HG03025 (cell line): ENCODE measurements around the gene PRKG1.
"Not testable (repeated sequence)": the region's sequence is repeated elsewhere in the genome, so short reads cannot be mapped to it uniquely, and the experiment has no call there.

Source experiments
- ATAC-seq: cut with Tn5 transposase; IDR thresholded peaks from one replicate; pipeline ENCODE4 v1.9.1; 2021; ENCODE audit warnings: mild to moderate bottlenecking, moderate library complexity; ENCODE audit not compliant: unreplicated experiment, low FRiP score

PRKG1 gene

DNA sequence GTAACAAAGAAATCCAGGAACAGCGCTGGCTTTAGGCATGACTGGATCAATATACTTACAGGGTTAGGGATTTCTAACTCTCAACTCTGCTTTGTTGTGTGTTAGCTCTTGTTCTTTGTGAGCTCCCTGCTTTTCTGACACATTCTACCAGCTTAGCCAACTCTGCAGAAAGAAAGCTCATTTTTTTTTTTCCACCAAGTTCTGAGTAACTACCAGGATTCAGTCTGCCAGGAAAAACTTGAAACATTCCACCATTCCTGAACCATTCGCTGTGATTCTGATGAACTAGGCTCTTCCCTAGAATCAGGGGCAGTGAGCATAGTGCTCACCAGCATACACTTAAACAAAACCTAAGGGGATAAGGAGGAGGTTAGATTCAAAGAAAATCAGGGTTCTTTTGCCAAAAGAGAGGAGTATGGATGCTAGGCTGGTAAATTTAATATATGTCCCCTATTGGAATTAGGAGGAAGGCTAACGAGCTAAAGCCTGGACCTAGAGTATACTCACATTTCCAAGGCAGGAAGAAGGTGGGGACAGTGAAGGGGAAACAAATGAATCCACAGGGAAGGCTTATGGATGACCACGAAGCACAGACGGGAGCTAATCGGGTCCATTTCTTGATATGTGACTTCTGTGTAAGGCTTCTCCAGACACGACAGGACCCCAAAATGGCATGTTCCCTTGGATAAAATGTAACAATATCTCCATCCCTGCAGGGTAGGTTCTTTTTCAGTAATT lies 183.4 kb downstream of the PRKG1 start:
- no peak for ATAC-seq

DNA sequence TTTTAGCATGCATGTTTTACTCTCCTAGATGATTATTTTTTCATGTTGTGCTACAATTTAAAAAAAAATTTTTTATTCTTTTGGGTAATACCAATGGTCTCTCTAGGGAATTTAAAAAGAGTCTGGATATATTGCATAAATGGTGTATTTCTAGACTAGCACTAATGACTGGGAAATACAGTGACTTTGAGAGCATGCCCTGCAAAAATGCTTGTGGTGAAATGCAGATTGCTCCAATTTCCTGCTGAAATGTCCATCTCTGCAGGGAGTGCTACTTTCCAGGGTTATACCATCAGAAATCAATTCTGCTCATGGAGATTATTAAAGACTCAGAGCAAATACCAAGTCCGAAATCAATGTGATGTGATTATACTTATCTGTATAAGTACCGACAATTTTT lies 186.1 kb downstream of the PRKG1 start:
- no peak for ATAC-seq

DNA sequence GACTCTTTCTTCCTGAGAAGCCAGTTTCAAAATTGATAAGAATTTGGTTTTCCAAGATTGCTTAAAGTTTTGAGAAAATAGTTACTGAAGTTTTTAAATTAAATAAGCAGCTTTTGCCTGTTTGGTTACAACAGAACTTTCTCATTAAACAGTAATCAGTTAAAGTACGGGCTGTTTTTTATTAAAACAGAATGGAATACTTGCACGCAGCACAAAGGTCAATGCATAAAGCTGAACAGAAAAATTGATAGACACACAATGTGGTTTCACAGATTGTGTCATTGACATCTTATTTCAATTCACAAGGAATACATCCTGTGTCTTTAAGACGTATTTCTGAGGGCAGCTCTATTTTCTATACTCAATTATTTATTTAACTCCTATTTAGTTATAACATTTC lies 192.2 kb downstream of the PRKG1 start:
- ATAC-seq: no peak

DNA sequence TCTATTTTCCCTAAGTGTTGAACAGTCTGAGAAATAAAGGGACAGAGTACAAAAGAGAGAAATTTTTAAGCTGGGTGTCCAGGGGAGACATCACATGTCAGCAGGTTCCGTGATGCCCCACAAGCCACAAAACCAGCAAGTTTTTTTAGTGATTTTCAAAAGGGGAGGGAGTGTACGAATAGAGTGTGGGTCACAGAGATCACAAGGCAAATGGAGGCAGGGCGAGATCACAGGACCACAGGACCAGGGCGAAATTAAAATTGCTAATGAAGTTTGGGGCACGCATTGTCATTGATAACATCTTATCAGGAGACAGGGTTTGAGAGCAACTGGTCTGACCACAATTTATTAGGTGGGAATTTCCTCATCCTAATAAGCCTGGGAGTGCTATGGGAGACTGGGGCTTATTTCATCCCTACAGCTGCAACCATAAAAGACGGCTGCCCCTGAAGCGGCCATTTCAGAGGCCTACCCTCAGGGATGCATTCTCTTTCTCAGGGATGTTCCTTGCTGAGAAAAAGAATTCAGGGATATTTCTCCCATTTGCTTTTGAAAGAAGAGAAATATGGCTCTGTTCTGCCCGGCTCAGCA lies 193.8 kb downstream of the PRKG1 start:
- ATAC-seq: not testable (repeated sequence)

DNA sequence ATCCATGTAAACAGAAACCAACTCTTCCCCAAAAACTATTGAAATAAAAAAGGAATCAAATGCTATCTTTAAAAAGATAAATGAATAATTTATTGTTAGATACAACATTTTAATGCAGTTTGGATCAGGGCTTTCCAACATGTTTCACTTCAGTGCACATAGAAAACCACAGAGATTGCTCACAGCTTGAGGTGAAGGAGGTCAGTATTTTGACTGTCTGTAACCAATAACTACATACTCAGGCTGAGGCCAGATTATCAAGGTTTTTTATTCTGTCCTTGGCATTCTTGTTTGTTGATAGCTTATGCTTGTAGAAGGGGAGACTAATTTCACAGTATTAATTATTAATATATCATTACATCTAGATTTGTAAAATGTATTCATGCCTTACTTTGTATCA lies 195.5 kb downstream of the PRKG1 start:
- no peak for ATAC-seq

DNA sequence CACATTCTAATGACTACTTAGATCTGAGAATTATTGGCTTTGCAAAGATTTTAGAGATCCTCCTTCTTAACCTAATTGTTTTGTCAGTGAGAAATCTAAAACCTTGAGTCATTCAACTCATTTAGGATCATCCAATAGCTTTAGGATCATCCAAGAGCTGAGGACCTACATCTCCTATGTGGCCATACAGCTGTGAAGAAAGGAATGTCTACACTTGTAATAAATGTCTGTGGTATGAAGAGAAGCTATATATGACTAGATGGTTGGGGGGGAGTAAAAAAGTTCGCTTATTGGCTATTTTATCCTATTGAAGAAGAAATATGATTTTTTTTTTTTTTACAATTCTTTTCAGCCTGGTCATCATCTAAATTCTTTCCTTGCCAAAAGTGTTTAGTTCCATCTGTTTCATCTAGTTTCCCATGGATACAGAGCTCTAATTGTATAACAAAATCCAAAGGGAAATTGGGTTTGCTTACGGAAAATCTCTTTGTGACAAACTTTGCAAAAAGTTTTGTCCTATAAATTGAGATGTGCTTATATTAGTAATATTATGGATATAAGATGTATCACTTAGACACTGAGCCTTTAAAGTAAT lies 196.7 kb downstream of the PRKG1 start:
- ATAC-seq: no peak

DNA sequence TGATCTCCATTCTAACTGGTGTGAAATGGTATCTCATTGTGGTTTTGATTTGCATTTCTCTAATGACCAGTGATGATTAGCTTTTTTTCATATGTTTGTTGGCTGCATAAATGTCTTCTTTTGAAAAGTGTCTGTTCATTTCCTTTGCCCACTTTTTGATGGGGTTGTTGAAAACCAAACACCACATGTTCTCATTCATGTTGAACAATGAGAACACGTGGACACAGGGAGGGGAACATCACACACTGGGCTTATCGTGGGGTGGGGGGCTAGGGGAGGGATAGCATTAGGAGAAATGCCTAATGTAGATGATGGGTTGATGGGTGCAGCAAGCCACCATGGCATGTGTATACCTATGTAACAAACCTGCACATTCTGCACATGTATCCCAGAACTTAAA lies 197.8 kb downstream of the PRKG1 start:
- ATAC-seq: not testable (repeated sequence)

DNA sequence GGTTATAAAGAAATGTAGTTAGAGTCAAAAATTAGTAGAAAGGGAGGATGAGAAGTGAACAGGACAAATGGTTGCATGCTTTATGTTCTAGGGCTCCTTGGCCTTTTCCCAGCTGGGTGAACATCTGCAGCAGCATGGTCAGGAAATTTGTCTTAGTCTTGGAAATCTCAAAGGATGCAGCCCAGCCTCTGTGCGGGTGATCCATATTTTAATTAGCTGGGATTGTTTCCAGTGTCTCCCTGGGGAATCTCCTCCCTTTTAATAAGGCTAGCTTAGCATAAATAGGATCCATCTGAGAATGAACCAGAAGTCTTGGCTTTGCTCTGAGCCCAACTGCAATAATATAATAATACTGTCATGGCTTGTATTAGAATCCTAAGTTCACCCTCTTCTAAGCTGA lies 198.3 kb downstream of the PRKG1 start:
- ATAC-seq: no peak

DNA sequence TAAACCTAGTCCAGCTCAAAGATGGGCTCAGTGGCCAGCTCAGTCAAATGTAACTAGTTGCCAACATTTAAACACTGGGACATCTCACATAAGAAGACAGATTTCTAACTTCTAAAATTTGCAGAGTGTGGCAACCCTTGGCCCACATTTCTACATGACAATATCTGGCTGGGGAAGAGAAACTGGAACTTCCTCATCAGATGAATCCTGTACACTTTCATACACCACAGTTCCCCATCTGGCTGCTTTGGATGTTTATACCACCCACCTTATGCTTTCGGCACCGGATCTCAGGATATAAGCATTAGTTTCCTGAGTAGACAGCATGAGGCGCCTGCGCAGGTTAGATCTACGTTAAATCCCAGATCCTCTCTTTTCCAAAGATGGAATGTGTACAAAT lies 199.3 kb downstream of the PRKG1 start:
- no peak for ATAC-seq

DNA sequence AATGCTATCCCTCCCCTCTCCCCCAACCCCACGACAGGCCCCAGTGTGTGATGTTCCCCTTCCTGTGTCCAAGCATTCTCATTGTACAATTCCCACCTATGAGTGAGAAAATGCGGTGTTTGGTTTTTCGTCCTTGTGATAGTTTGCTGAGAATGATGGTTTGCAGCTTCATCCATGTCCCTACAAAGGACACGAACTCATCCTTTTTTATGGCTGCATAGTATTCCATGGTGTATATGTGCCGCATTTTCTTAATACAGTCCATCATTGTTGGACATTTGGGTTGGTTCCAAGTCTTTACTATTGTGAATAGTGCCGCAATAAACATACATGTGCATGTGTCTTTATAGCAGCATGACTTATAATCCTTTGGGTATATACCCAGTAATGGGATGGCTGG lies 201.8 kb downstream of the PRKG1 start:
- not testable (repeated sequence) for ATAC-seq

DNA sequence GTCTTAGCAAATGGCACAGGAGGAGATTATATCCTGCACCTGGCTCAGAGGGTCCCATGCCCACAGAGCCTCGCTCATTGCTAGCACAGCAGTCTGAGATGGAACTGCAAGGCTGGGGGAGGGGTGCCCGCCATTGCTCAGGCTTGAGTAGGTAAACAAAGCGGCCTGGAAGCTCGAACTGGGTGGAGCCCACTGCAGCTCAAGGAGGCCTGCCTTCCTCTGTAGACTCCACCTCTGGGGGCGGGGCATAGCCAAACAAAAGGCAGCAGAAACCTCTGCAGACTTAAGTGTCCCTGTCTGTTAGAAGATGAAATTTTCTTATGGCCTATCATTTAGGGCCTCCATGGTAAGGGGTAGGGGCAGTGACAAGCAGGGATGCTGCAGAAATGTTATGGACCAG lies 207.1 kb downstream of the PRKG1 start:
- ATAC-seq: not testable (repeated sequence)

DNA sequence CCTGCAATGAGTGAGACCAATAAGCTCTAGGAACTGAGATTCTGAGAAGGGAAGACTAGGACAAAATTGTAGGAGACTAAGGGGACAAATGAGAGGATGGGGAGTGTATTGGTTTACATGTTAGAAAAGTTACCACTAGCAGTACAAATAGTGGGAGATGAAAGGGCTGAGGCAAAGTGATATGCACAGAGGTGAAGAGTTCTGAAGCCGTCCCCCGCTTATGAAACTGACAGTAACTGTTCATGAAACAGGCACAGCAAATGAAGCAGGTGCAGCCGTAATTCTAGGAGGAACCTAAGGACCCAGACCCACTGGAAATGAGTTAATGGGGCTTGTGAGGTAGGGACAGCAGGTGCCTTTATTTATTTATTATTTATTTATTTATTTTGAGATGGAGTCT lies 211.3 kb downstream of the PRKG1 start:
- no peak for ATAC-seq

DNA sequence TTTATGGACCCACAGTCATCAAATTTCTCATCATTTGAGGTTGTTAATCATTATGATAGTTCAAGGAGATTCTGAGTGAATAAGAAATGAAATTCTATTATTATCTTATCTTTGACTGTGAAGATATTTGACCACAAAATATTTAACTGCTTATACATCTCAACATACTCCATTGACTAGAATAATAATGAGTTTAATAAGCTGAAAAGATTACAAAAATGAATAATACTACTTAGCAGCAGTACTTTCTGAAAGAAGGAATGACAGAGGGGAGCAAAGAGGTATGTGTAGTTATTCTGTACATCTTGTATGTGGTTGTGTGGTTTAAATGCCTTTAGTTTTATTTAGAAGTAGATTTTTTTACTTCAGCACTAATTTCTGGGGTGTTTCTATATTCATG lies 214.2 kb downstream of the PRKG1 start:
- no peak for ATAC-seq

DNA sequence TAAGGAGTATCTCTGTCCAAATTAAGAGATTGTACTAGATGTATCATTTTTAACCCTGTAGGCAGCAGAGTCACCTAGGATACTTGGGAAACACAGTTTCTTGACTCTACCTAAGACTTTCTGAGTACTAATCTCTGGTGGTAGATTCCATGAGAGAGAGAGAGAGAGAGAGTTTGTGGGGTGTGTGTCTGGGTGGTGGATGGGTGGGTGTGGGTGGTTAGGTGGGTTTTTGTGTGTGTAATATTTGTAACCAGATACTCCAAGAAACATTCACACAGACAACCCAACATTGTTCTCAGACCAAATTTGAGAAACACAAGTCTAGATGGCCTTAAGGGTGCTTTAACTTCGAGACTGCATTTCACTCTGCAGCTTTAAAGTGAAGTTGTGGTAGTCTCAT lies 215.2 kb downstream of the PRKG1 start:
- no peak for ATAC-seq

DNA sequence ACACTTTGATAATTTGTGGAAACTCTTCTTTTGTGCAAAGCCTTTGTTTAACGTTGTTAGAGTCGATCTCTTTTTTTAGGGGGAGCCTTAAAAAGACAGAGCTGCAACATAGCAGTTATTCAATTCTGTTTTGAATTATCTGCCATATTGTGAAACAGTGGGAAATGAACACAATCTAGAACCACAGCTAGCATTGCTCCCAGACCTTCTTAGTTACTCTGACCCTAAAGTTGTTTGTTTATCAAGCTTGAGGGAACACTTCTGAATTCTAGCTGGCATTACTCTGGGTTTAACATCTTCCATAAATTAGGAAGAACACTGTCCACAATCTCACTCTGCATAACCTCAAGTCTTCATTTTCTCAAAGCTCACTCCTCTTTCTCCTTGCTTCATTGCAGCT lies 217.7 kb downstream of the PRKG1 start:
- ATAC-seq: no peak

DNA sequence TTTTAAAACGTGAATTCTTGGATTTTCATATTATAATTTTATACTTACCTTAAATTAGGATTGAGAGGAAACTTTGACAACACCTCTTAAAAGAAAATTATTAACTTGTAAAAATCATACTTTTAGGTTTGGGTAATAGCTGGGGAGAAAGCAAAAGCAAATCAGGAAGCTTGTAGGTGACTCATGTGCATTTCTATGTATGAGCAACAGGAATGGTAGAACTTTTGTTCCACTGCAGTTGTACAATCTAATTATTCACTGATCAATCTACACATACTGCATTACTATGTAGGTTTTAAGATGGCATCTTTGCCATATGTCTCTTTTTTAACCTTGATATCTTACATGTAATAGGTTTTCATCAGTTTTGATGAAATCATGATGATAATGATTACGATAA lies 223.2 kb downstream of the PRKG1 start:
- no peak for ATAC-seq

DNA sequence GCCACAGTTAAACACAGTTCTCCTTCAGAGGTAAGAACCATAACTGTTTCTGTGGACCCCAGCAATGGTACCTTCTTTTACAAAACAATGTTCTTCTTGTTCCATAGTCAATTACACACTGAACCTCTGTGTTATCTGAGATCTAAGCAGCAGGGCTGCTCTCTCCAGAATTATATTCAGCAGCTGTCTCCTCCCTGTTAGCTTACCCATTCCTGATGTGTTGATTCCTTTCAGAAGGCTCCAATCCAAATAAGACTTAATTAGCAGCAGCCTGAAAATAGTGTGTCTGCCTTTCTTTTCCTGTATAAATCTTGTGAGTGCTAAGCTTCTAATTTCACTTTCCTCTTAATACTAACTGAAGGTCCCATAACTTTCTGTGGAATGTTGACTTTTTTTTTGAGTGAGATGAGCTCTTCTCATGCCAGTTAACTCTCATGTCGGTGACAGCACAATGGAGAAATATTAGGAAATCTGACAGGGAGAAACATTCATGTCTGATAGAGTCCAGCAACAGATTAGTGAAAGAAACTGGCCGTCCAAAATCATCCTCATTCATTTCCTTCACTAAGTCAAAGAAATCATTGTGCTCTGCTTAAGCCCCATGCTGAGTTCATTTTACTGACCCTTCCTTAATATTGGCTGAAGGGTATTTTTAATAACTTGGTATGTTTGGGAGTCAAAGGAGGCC lies 226.5 kb downstream of the PRKG1 start:
- ATAC-seq: no peak

DNA sequence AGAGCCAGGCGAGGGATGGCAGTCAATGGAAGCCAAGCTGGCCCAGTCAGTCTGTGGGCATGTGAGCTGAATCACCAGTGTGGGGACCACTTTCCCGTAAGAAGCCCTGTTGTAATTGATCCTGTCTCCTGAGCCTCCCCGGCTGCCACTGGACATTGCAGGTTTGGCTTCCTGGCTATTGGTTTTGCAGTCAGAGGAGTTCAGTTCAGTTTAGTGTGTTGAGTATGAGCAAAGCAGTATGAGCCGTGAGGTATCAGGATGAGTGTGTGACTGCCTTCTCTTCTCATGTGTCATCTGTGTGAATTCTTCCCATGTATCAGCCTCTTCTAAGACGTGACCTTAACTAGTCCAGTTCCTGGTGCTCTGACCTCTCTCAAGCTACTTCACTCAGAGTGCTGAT lies 227.4 kb downstream of the PRKG1 start:
- ATAC-seq: no peak

DNA sequence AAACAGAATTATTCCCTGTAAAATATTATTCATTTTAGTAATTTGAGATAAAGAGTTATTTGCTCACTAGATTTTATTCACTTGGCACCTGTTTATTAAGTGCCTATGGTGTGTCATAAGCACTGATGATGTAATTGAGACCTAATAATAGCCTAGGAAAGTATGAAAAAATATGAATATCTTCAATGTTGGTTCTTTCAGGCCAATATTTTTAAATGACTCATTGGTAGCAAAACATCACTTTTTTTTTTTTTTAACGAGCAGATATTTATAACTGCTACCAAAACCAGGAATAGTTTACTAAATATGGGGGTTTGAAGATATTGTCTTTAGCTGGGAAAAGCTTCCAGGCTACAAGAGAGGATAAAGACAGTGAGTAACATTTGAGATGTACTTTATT lies 228.0 kb downstream of the PRKG1 start:
- no peak for ATAC-seq

DNA sequence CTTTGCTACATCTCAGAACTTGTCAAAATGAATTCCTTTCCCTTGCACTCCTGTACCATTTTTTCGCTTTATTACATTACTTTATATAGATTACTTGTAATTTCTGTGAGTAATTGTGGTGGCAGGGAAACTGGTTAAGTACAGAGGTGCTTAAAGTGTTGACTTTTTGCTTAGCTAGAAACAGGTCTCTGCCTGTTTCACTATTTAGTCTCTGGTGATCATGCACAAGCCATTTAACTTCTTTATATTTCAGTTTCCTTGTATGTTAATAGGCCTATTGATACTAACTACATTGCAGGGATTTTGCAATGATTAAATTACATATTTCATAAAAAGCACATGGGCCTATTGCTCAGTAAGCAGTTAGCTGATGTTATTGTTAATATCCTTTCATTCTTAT lies 233.8 kb downstream of the PRKG1 start:
- no peak for ATAC-seq

DNA sequence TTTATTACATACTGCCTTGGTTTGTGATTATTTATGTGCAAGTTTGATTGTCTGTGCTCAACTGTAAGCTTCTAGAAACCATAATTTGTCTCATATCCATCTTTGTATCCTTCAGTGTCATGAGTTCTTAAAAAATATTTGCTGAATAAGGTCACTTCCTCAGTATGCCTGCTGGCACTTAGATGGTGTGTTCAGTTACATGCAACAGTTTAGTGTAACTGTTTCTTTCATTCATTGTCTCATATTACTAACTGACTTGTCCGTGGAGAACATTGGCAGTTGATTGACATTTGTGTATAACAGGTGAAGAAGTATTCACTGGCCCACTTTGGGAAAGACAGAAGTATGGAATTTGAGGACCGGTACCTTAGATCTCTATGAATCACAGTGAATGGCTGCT lies 236.9 kb downstream of the PRKG1 start:
- ATAC-seq: no peak

DNA sequence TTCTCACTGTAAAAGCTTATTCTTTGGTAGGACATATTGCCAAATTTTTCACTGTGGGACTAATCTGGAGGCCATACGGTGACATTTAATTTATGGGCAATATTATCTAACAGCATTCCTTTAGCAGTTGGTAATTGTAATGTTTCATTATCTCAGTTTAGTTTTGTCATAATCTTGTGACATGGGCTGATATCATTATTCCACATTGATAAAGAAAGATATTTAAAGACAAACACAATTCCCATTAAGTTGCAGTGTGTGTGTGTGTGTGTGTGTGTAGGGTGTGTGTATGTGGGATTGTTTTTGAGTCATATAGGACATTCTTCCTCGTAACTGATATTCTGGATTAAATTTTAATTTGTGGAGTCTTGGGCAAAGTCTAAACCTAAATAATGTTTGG lies 238.5 kb downstream of the PRKG1 start:
- ATAC-seq: no peak
